A673 (cell line): ENCODE measurements around the gene MRPL42. TPM values are rescaled to one million over a fixed set of nuclear protein-coding genes. Genes with fewer than 3 reads are reported as not detected.

Source experiments
- Bru-seq: library from RNA; stranded (reverse); fragments of 400-500 nt; gene quantifications from one replicate; lab custom pipeline; 2021; lab: Mats Ljungman, UMichigan
- BruChase-seq, 2 experiments: library from RNA; stranded (reverse); fragments of 400-500 nt; gene quantifications; one replicate each; lab custom pipeline; 2021; lab: Mats Ljungman, UMichigan
- BruUV-seq: library from RNA; stranded (reverse); fragments of 400-500 nt; replicated peaks from 2 replicates; lab custom pipeline; 2021; lab: Mats Ljungman, UMichigan
- CTCF ChIA-PET: fragments of 300-600 bp; sonication (Branson Sonifier 250); formaldehyde crosslinking; loops from one replicate; lab custom pipeline; 2022; ENCODE audit warnings: antibody characterized with exemption; lab: Charles Lee
- POLR2A ChIA-PET: fragments of 300-600 bp; sonication (Branson Sonifier 250); formaldehyde crosslinking; loops from one replicate; lab custom pipeline; 2022; ENCODE audit warnings: antibody characterized with exemption; ENCODE audit not compliant: low non-redundant PET; lab: Charles Lee
- DNase-seq: peaks from one replicate; pipeline ENCODE4 v3.0.0-alpha.2; 2015; ENCODE audit warnings: low spot score
- H3K27ac ChIP-seq: fragments of 200-600 bp; sonication (generic); 2 replicates; pipeline ENCODE4 v1.5.1; 2016; ENCODE audit warnings: mixed run types, low read depth, mild to moderate bottlenecking, mixed read lengths, antibody characterized with exemption, low read length; ENCODE audit not compliant: poor library complexity, severe bottlenecking
- H3K27me3 ChIP-seq: fragments of 200-600 bp; sonication (generic); replicated peaks from 2 replicates; pipeline ENCODE4 v1.6.1; 2017; ENCODE audit warnings: mixed run types, low read depth, mild to moderate bottlenecking, mixed read lengths, antibody characterized with exemption, low read length; ENCODE audit not compliant: insufficient read depth, poor library complexity
- H3K36me3 ChIP-seq: fragments of 200-600 bp; sonication (generic); 2 replicates; pipeline ENCODE4 v1.6.1; 2016; ENCODE audit warnings: mixed run types, mild to moderate bottlenecking, mixed read lengths, antibody characterized with exemption, low read length; ENCODE audit not compliant: insufficient read depth, poor library complexity, severe bottlenecking
- H3K4me1 ChIP-seq: fragments of 200-600 bp; sonication (generic); 2 replicates; pipeline ENCODE4 v1.6.1; 2017; ENCODE audit warnings: mixed run types, mild to moderate bottlenecking, mixed read lengths, antibody characterized with exemption, low read length; ENCODE audit not compliant: insufficient read depth, poor library complexity, severe bottlenecking
- H3K4me3 ChIP-seq: fragments of 200-600 bp; sonication (generic); 2 replicates; pipeline ENCODE4 v1.5.1; 2016; ENCODE audit warnings: low read depth, mixed run types, mild to moderate bottlenecking, mixed read lengths, low read length; ENCODE audit not compliant: poor library complexity, severe bottlenecking
- H3K9me3 ChIP-seq: fragments of 200-600 bp; sonication (generic); 2 replicates; pipeline ENCODE4 v1.6.1; 2016; ENCODE audit warnings: mixed run types, low read depth, mild to moderate bottlenecking, mixed read lengths, antibody characterized with exemption, low read length; ENCODE audit not compliant: poor library complexity, severe bottlenecking
- CTCF ChIP-seq: fragments of 300-800, 200-600 bp; sonication (generic); conservative IDR thresholded peaks from 2 replicates; pipeline ENCODE4 v1.5.1; 2017; ENCODE audit warnings: low read depth, mild to moderate bottlenecking, antibody characterized with exemption, low read length, moderate library complexity, mixed read lengths
- EZH2 ChIP-seq: fragments of 200-600 bp; sonication (generic); IDR thresholded peaks from 2 replicates; pipeline ENCODE4 v1.6.1; 2017; ENCODE audit warnings: borderline replicate concordance, low read depth, mild to moderate bottlenecking, mixed read lengths, antibody characterized with exemption, low read length; ENCODE audit not compliant: poor library complexity, severe bottlenecking
- intact Hi-C: fragments of 100-400 bp; cut with micrococcal nuclease; formaldehyde crosslinking; loops from one replicate; pipeline ENCODE4 v1.10.0; 2022; ENCODE audit not compliant: unreplicated experiment
- long read RNA-seq: library from polyadenylated mRNA; stranded (forward); transcript quantifications from one replicate; pipeline ENCODE4 v2.0.0, GENCODE V29; 2022
- total RNA-seq: library from RNA; stranded (reverse); gene quantifications from 2 replicates; pipeline ENCODE4 v1.2.3, GENCODE V29; 2021

MRPL42 gene
- total RNA-seq: 179 and 196 TPM in 2 replicates
- percentile 94 among the genes with signal in this experiment for Bru-seq, nascent RNA
- BruChase-seq, experiment 1, labeled RNA remaining after a 2-hour chase: percentile 94 among the genes with signal in this experiment
- percentile 97 among the genes with signal in this experiment for BruChase-seq, experiment 2, labeled RNA remaining after a 6-hour chase
- long read RNA-seq, full-length matches to known transcripts: 386 of 414 reads
- long read RNA-seq, partial matches to known transcripts: 7 of 414 reads
- long read RNA-seq, other reads (novel, unspliced or antisense): 21 of 414 reads

DNA sequence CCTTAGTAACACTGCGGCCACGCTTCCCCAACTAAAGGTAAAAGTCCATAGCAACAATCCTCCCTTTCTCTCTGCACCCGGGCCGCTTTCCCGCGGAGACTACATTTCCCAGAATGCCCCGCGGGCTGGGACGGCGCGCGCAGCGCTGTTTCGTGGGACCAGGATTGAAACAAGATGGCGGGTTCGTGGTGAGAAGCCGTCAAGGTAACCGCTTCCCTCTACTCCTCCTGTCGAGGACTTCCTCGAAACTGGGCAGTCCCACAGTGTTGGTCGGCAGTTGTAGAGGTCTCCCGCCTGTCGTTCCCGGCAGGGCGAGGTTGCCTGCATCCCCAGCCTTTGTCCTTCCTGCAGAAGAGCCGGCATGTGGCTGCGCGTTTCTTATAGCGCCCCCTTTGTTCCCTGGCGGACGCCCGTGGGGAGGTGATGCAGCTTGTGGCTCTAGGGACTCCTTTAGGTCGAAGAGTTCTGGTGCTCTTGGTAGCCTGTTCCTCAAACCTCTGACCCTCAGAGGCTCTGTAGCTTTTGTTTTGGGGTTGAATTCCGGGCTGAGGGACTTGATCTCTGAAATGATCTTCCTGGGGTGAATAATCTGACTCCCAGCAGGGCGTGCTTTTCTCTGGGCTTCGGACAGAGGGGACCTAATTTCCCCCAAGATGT is at the start of gene MRPL42:
Gene MRPL42, plus strand, starts transcription at position 164 of the 657 bp plus-strand sequence. CDS start 1,772 bp downstream, outside the sequence.
- intact Hi-C loops: no loop called here
- Histone ChIP-seq H3K9me3 (no peaks in the 10 kb centered on the region), H3K27ac (peak within 1 kb of the TSS; percentile 94), H3K36me3 (peaks cover 24% of the 10 kb centered on the region), H3K4me3 (peak within 1 kb of the TSS; percentile 78), H3K4me1 (peaks cover 16% of the 10 kb centered on the region), H3K27me3 (no peaks in the 10 kb centered on the region)
- ChIA-PET POLR2A (interaction anchor here (0.5 kb wide), 1 partner anchor 11 kb away, joined by 3 read pairs; no protein-coding TSS in a partner anchor), CTCF (interaction anchor here (0.5 kb wide), 1 partner anchor 465 kb away, joined by 5 read pairs; no protein-coding TSS in a partner anchor)
- BruUV-seq: TSS peak; percentile 50
- peak; percentile 91 for TF ChIP-seq CTCF
- TF ChIP-seq EZH2: no peak
- DNase-seq: peak; percentile 96

GRCh38 chr12:93417967-93418480 is 49.3 kb upstream of the MRPL42 start:
- no peak for DNase-seq
- Histone ChIP-seq H3K36me3 (no peaks in the 10 kb centered on the region), H3K9me3 (no peaks in the 10 kb centered on the region), H3K4me3 (no peak overlapping the region), H3K27me3 (no peaks in the 10 kb centered on the region), H3K27ac (no peak overlapping the region), H3K4me1 (peaks cover 60% of the 10 kb centered on the region)
- no peak for TF ChIP-seq EZH2
- no peak for TF ChIP-seq CTCF
- CTCF ChIA-PET: no interaction called here
- intact Hi-C loops: no loop called here
- POLR2A ChIA-PET: no interaction called here
- BruUV-seq: no TSS peak

- TF ChIP-seq CTCF (peak; percentile 66), EZH2 (no peak)
- intact Hi-C loops: loop anchor here (10.0 kb wide), 1 partner anchor 685 kb away; no protein-coding TSS in a partner anchor
- peak; percentile 78 for DNase-seq
- Histone ChIP-seq H3K27ac (no peak overlapping the region), H3K4me1 (peaks cover 73% of the 10 kb centered on the region), H3K27me3 (no peaks in the 10 kb centered on the region), H3K4me3 (no peak overlapping the region), H3K36me3 (no peaks in the 10 kb centered on the region), H3K9me3 (no peaks in the 10 kb centered on the region)
- ChIA-PET POLR2A (interaction anchor here (0.6 kb wide), 1 partner anchor 218 kb away, joined by 3 read pairs; no protein-coding TSS in a partner anchor), CTCF (interaction anchor here (0.6 to 1.3 kb wide), 9 partner anchors 11 to 775 kb away, joined by 3 to 13 read pairs (median 4); no protein-coding TSS in a partner anchor)
- BruUV-seq: no TSS peak
Observed at GRCh38 chr12:93419388-93420034, 47.8 kb upstream of the MRPL42 start.
